GM23338 (cell line): ENCODE data around the gene UGT1A10. TPM values are rescaled to one million over a fixed set of nuclear protein-coding genes. Genes with fewer than 3 reads are reported as not detected.

ENCODE experiments used
- ATAC-seq: fragments of 200-7000 bp; cut with Tn5 transposase; 3 replicates; pipeline ENCODE4 v1.9.1; 2020
- DNase-seq: peaks from one replicate; pipeline ENCODE4 v3.0.0-alpha.2; 2015; ENCODE audit warnings: low spot score
- H2AFZ ChIP-seq: fragments of 200-600 bp; sonication (generic); 2 replicates; pipeline ENCODE4 v1.8.0; 2016; ENCODE audit warnings: antibody characterized with exemption, mild to moderate bottlenecking, moderate library complexity
- H3F3A ChIP-seq: fragments of 200-600 bp; sonication (generic); replicated peaks from 2 replicates; pipeline ENCODE4 v1.8.0; 2017; ENCODE audit warnings: antibody characterized with exemption, mixed run types, low read depth
- H3K27ac ChIP-seq: fragments of 200-600 bp; sonication (generic); 2 replicates; pipeline ENCODE4 v1.6.1; 2016; ENCODE audit warnings: low read depth
- H3K27me3 ChIP-seq: fragments of 200-600 bp; sonication (generic); 2 replicates; pipeline ENCODE4 v1.8.0; 2016; ENCODE audit warnings: mild to moderate bottlenecking, mixed run types, moderate library complexity; ENCODE audit not compliant: insufficient read depth
- H3K36me3 ChIP-seq: fragments of 200-600 bp; sonication (generic); 2 replicates; pipeline ENCODE4 v1.8.0; 2016; ENCODE audit warnings: mild to moderate bottlenecking; ENCODE audit not compliant: insufficient read depth
- H3K4me1 ChIP-seq: fragments of 200-600 bp; sonication (generic); 2 replicates; pipeline ENCODE4 v1.8.0; 2016; ENCODE audit warnings: mild to moderate bottlenecking, moderate library complexity; ENCODE audit not compliant: insufficient read depth
- H3K4me2 ChIP-seq: fragments of 200-600 bp; sonication (generic); 2 replicates; pipeline ENCODE4 v1.7.1; 2017; ENCODE audit warnings: mixed run types
- H3K4me3 ChIP-seq: fragments of 200-600 bp; sonication (generic); 2 replicates; pipeline ENCODE4 v1.6.1; 2016; ENCODE audit warnings: mixed run types
- H3K79me2 ChIP-seq: fragments of 200-600 bp; sonication (generic); replicated peaks from 2 replicates; pipeline ENCODE4 v1.8.0; 2017; ENCODE audit warnings: mild to moderate bottlenecking; ENCODE audit not compliant: insufficient read depth
- H3K9me2 ChIP-seq: fragments of 200-600 bp; sonication (generic); 2 replicates; pipeline ENCODE4 v1.8.0; 2017; ENCODE audit not compliant: insufficient read depth
- H4K20me1 ChIP-seq: fragments of 200-600 bp; sonication (generic); replicated peaks from 2 replicates; pipeline ENCODE4 v1.8.0; 2017; ENCODE audit warnings: mild to moderate bottlenecking; ENCODE audit not compliant: insufficient read depth
- H3K27ac Mint-ChIP-seq: 2 replicates; pipeline ENCODE4 v1.8.0; 2020; ENCODE audit warnings: inconsistent platforms, mild to moderate bottlenecking, moderate library complexity, mixed read lengths
- H3K27me3 Mint-ChIP-seq: 3 replicates; pipeline ENCODE4 v1.8.0; 2022; ENCODE audit warnings: low read depth, mild to moderate bottlenecking, moderate library complexity, mixed read lengths, inconsistent platforms; ENCODE audit not compliant: insufficient read depth, poor library complexity
- H3K36me3 Mint-ChIP-seq: 3 replicates; pipeline ENCODE4 v1.8.0; 2021; ENCODE audit warnings: low read depth, mild to moderate bottlenecking, inconsistent platforms, moderate library complexity, mixed read lengths
- H3K4me1 Mint-ChIP-seq: 3 replicates; pipeline ENCODE4 v1.8.0; 2020; ENCODE audit warnings: mild to moderate bottlenecking, inconsistent platforms, mixed read lengths
- H3K4me3 Mint-ChIP-seq: 3 replicates; pipeline ENCODE4 v1.8.0; 2021; ENCODE audit warnings: moderate library complexity, mild to moderate bottlenecking, inconsistent platforms, mixed read lengths
- H3K9me3 Mint-ChIP-seq: 3 replicates; pipeline ENCODE4 v1.8.0; 2020; ENCODE audit warnings: moderate library complexity, mild to moderate bottlenecking, inconsistent platforms, mixed read lengths
- CREB1 ChIP-seq: fragments of 250-450 bp; sonication (Bioruptor Pico); IDR thresholded peaks from 2 replicates; pipeline ENCODE4 v1.5.0; 2020; ENCODE audit warnings: low read depth, mild to moderate bottlenecking, moderate library complexity
- EZH2 ChIP-seq: fragments of 200-600 bp; sonication (generic); IDR thresholded peaks from one replicate; pipeline ENCODE4 v1.8.0; 2017; ENCODE audit warnings: antibody characterized with exemption, mild to moderate bottlenecking, low read depth; ENCODE audit not compliant: unreplicated experiment
- JUNB ChIP-seq: IDR thresholded peaks from one replicate; pipeline ENCODE4 v1.6.1; 2016; ENCODE audit warnings: antibody characterized with exemption; ENCODE audit not compliant: unreplicated experiment
- NANOG ChIP-seq: IDR thresholded peaks from 2 replicates; pipeline ENCODE4 v1.6.1; 2016; ENCODE audit warnings: antibody characterized with exemption, borderline replicate concordance
- POLR2AphosphoS5 ChIP-seq: IDR thresholded peaks from 2 replicates; pipeline ENCODE4 v1.6.1; 2016; ENCODE audit warnings: antibody characterized with exemption, low read depth
- STAT1 ChIP-seq: IDR thresholded peaks from one replicate; pipeline ENCODE4 v1.6.1; 2016; ENCODE audit warnings: antibody characterized with exemption; ENCODE audit not compliant: unreplicated experiment
- ZNF114 ChIP-seq: fragments of 250-450 bp; sonication (Bioruptor Pico); IDR thresholded peaks from 2 replicates; pipeline ENCODE4 v1.5.0; 2020; ENCODE audit warnings: mild to moderate bottlenecking, moderate library complexity
- ZNF331 ChIP-seq: fragments of 250-450 bp; sonication (Bioruptor Pico); IDR thresholded peaks from 2 replicates; pipeline ENCODE4 v1.5.0; 2020; ENCODE audit warnings: low read depth, mild to moderate bottlenecking, moderate library complexity
- polyA plus RNA-seq: library from polyadenylated mRNA; unstranded; fragments of >200 nt; fragmentation: Nextera tagmentation; extraction: Ambion mirVana; gene quantifications from 2 replicates; pipeline ENCODE4 v1.2.1, GENCODE V29; 2016
- total RNA-seq: library from RNA; depleted of rRNA; stranded (reverse); fragments of >200 nt; shearing (Covaris generic); gene quantifications from 2 replicates; pipeline ENCODE4 v1.2.3, GENCODE V29; 2014
- TF ChIP-seq, protein P1 (sequence below): IDR thresholded peaks from 2 replicates; pipeline ENCODE4 v1.6.1; 2016; ENCODE audit warnings: antibody characterized with exemption
- TF ChIP-seq, protein P2 (sequence below), 2 experiments: fragments of 200-600 bp in 1 of 2; sonication (generic) in 1 of 2; conservative IDR thresholded peaks; 2 replicates each; pipeline versions ENCODE4 v1.5.1 to v1.6.1; 2016 to 2017; ENCODE audit warnings: antibody characterized with exemption in 2 of 2, low read depth in 2 of 2, mild to moderate bottlenecking in 2 of 2, moderate library complexity in 1 of 2
- TF ChIP-seq, protein P3 (sequence below): fragments of 250-450 bp; sonication (Bioruptor Pico); IDR thresholded peaks from 2 replicates; pipeline ENCODE4 v1.5.0; 2020; ENCODE audit warnings: mild to moderate bottlenecking, moderate library complexity

The UGT1A10 gene
- total and polyA plus RNA-seq, 2 experiments from 2014 or later, result not detected

DNA sequence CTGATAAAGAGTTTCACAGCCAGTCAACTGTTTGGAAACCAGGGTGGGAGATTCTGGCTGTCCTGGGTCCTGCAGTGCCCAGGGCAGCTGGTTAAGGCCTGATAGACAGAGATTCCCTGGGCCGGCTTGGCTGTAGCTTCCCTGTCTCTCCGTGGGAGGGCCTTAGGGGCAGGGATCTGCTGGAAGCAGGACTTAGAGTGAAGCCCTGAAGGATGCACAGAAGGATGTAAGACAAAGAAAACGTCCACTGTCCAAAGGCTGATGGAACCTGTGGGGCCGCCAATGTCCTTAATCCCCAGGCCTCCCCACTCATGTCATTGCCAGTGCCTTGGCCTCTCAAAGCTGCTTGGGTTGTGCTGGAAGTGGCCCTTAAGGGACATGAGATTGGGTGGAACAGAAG, 174.8 kb downstream of the UGT1A10 start:
- Mint-ChIP-seq H3K4me1 (no peaks in the 10 kb centered on the region), H3K36me3 (no peaks in the 10 kb centered on the region), H3K27me3 (peaks cover 2% of the 10 kb centered on the region), H3K27ac (no peak overlapping the region), H3K9me3 (peaks cover 5% of the 10 kb centered on the region; the same call in 2 of the 3 replicates), H3K4me3 (no peak overlapping the region)
- no peak overlapping the region for H3K27ac ChIP-seq
- no peak overlapping the region for H3K4me3 ChIP-seq
- H3K79me2 ChIP-seq, result no peaks in the 10 kb centered on the region
- peaks cover 6% of the 10 kb centered on the region for H3K9me2 ChIP-seq
- H3K4me1 ChIP-seq, result no peaks in the 10 kb centered on the region
- no peaks in the 10 kb centered on the region for H3F3A ChIP-seq
- no peak overlapping the region for H3K4me2 ChIP-seq
- no peak for DNase-seq
- no peaks in the 10 kb centered on the region for H3K27me3 ChIP-seq
- no peak for TF ChIP-seq EZH2
- TF ChIP-seq, protein P1, sequence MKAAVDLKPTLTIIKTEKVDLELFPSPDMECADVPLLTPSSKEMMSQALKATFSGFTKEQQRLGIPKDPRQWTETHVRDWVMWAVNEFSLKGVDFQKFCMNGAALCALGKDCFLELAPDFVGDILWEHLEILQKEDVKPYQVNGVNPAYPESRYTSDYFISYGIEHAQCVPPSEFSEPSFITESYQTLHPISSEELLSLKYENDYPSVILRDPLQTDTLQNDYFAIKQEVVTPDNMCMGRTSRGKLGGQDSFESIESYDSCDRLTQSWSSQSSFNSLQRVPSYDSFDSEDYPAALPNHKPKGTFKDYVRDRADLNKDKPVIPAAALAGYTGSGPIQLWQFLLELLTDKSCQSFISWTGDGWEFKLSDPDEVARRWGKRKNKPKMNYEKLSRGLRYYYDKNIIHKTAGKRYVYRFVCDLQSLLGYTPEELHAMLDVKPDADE, result no peak
- no peak for TF ChIP-seq ZNF114
- TF ChIP-seq, protein P2, sequence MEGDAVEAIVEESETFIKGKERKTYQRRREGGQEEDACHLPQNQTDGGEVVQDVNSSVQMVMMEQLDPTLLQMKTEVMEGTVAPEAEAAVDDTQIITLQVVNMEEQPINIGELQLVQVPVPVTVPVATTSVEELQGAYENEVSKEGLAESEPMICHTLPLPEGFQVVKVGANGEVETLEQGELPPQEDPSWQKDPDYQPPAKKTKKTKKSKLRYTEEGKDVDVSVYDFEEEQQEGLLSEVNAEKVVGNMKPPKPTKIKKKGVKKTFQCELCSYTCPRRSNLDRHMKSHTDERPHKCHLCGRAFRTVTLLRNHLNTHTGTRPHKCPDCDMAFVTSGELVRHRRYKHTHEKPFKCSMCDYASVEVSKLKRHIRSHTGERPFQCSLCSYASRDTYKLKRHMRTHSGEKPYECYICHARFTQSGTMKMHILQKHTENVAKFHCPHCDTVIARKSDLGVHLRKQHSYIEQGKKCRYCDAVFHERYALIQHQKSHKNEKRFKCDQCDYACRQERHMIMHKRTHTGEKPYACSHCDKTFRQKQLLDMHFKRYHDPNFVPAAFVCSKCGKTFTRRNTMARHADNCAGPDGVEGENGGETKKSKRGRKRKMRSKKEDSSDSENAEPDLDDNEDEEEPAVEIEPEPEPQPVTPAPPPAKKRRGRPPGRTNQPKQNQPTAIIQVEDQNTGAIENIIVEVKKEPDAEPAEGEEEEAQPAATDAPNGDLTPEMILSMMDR (conservative IDR thresholded peaks at IDR 0.05; ENCODE audit: low read depth in 2 of 2), result no peak
- TF ChIP-seq ZNF331, result no peak
- TF ChIP-seq JUNB, result no peak
- TF ChIP-seq STAT1, result no peak
- no peaks in the 10 kb centered on the region for H3K36me3 ChIP-seq
- ATAC-seq, result no peak
- H2AFZ ChIP-seq, result no peak overlapping the region
- no peaks in the 10 kb centered on the region for H4K20me1 ChIP-seq

DNA sequence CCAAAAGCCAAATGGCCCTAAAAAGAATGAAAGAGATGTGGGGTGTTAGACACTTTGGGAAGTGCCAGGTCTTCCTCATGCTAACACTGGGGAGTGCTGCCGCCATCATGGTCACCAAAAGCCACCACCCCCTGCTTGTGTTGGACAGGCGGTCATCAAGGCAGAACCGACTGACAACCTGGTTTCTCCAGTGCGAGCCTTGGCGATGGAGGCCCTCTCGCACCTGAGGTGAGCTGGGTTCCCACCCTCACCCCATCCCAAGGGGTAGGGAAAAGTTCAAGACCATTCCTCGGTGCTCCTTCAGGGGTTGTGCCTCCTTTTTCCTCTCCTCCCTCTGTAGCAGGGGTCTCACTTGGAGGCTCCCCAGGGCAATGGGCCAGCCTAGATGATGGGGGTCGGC, 175.5 kb downstream of the UGT1A10 start:
- peaks cover 5% of the 10 kb centered on the region; the same call in 2 of the 3 replicates for H3K9me3 Mint-ChIP-seq
- H3K27ac Mint-ChIP-seq, result no peak overlapping the region
- H3K4me1 ChIP-seq, result no peaks in the 10 kb centered on the region
- no peaks in the 10 kb centered on the region for H3F3A ChIP-seq
- no peak overlapping the region for H2AFZ ChIP-seq
- ATAC-seq (no peak), DNase-seq (no peak)
- H3K36me3 Mint-ChIP-seq, result no peaks in the 10 kb centered on the region
- no peak overlapping the region for H3K4me2 ChIP-seq
- no peak overlapping the region for H3K4me3 Mint-ChIP-seq
- peaks cover 6% of the 10 kb centered on the region for H3K9me2 ChIP-seq
- H3K27ac ChIP-seq, result no peak overlapping the region
- no peak overlapping the region for H3K4me3 ChIP-seq
- H3K36me3 ChIP-seq, result no peaks in the 10 kb centered on the region
- no peaks in the 10 kb centered on the region for H3K4me1 Mint-ChIP-seq
- H3K79me2 ChIP-seq, result no peaks in the 10 kb centered on the region
- H3K27me3 Mint-ChIP-seq, result peaks cover 2% of the 10 kb centered on the region
- H4K20me1 ChIP-seq, result no peaks in the 10 kb centered on the region
- H3K27me3 ChIP-seq, result no peaks in the 10 kb centered on the region
- no peak for TF ChIP-seq EZH2
- TF ChIP-seq, protein P3, sequence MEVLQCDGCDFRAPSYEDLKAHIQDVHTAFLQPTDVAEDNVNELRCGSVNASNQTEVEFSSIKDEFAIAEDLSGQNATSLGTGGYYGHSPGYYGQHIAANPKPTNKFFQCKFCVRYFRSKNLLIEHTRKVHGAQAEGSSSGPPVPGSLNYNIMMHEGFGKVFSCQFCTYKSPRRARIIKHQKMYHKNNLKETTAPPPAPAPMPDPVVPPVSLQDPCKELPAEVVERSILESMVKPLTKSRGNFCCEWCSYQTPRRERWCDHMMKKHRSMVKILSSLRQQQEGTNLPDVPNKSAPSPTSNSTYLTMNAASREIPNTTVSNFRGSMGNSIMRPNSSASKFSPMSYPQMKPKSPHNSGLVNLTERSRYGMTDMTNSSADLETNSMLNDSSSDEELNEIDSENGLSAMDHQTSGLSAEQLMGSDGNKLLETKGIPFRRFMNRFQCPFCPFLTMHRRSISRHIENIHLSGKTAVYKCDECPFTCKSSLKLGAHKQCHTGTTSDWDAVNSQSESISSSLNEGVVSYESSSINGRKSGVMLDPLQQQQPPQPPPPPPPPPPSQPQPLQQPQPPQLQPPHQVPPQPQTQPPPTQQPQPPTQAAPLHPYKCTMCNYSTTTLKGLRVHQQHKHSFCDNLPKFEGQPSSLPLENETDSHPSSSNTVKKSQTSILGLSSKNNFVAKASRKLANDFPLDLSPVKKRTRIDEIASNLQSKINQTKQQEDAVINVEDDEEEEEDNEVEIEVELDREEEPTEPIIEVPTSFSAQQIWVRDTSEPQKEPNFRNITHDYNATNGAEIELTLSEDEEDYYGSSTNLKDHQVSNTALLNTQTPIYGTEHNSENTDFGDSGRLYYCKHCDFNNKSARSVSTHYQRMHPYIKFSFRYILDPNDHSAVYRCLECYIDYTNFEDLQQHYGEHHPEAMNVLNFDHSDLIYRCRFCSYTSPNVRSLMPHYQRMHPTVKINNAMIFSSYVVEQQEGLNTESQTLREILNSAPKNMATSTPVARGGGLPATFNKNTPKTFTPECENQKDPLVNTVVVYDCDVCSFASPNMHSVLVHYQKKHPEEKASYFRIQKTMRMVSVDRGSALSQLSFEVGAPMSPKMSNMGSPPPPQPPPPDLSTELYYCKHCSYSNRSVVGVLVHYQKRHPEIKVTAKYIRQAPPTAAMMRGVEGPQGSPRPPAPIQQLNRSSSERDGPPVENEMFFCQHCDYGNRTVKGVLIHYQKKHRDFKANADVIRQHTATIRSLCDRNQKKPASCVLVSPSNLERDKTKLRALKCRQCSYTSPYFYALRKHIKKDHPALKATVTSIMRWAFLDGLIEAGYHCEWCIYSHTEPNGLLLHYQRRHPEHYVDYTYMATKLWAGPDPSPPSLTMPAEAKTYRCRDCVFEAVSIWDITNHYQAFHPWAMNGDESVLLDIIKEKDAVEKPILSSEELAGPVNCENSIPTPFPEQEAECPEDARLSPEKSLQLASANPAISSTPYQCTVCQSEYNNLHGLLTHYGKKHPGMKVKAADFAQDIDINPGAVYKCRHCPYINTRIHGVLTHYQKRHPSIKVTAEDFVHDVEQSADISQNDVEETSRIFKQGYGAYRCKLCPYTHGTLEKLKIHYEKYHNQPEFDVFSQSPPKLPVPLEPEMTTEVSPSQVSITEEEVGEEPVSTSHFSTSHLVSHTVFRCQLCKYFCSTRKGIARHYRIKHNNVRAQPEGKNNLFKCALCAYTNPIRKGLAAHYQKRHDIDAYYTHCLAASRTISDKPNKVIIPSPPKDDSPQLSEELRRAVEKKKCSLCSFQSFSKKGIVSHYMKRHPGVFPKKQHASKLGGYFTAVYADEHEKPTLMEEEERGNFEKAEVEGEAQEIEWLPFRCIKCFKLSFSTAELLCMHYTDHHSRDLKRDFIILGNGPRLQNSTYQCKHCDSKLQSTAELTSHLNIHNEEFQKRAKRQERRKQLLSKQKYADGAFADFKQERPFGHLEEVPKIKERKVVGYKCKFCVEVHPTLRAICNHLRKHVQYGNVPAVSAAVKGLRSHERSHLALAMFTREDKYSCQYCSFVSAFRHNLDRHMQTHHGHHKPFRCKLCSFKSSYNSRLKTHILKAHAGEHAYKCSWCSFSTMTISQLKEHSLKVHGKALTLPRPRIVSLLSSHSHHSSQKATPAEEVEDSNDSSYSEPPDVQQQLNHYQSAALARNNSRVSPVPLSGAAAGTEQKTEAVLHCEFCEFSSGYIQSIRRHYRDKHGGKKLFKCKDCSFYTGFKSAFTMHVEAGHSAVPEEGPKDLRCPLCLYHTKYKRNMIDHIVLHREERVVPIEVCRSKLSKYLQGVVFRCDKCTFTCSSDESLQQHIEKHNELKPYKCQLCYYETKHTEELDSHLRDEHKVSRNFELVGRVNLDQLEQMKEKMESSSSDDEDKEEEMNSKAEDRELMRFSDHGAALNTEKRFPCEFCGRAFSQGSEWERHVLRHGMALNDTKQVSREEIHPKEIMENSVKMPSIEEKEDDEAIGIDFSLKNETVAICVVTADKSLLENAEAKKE (CRISPR knock-in tag), result no peak
- TF ChIP-seq, protein P2 (conservative IDR thresholded peaks at IDR 0.05; ENCODE audit: low read depth in 2 of 2), result no peak
- TF ChIP-seq POLR2AphosphoS5, result no peak
- no peak for TF ChIP-seq NANOG
- TF ChIP-seq STAT1, result no peak
- no peak for TF ChIP-seq JUNB
- TF ChIP-seq CREB1 (CRISPR knock-in tag), result no peak
